IMR-90 (cell line): ENCODE data around the gene DUSP14. TPM values are rescaled to one million over a fixed set of nuclear protein-coding genes. Genes with fewer than 3 reads are reported as not detected.

Experiments used
- ATAC-seq: fragments of 200-7000 bp; cut with Tn5 transposase; 2 replicates; pipeline ENCODE4 v1.9.1; 2020; ENCODE audit warnings: low read depth, mild to moderate bottlenecking, moderate library complexity
- BruUV-seq: library from RNA; stranded (reverse); fragments of 400-500 nt; replicated peaks from 2 replicates; lab custom pipeline; 2021; lab: Mats Ljungman, UMichigan
- CTCF ChIA-PET: fragments of 300-600 bp; formaldehyde crosslinking; extraction: SDS; loops from one replicate; lab custom pipeline; 2021; ENCODE audit warnings: antibody characterized with exemption; lab: Yijun Ruan, JAX
- POLR2A ChIA-PET: fragments of 300-600 bp; sonication (Branson Sonifier 250); formaldehyde crosslinking; loops from one replicate; lab custom pipeline; 2022; ENCODE audit warnings: antibody characterized with exemption; ENCODE audit not compliant: unreplicated experiment; lab: Charles Lee
- DNase-seq: peaks from one replicate; pipeline ENCODE4 v3.0.0; 2013
- H2AFZ ChIP-seq: replicated peaks from 2 replicates; pipeline ENCODE3; 2013; ENCODE audit warnings: low read length, mild to moderate bottlenecking; ENCODE audit not compliant: poor library complexity
- H2AK5ac ChIP-seq: 2 replicates; pipeline ENCODE4 v1.6.1; 2013; ENCODE audit warnings: low read depth, low read length, inconsistent platforms
- H2AK9ac ChIP-seq: replicated peaks from 2 replicates; pipeline ENCODE3; 2013; ENCODE audit warnings: mild to moderate bottlenecking, low read depth, low read length, moderate library complexity; ENCODE audit not compliant: poor library complexity
- H2BK120ac ChIP-seq: 2 replicates; pipeline ENCODE4 v1.6.1; 2013; ENCODE audit warnings: low read depth, low read length, inconsistent platforms
- H2BK15ac ChIP-seq: 3 replicates; pipeline ENCODE4 v1.6.1; 2013; ENCODE audit warnings: low read depth, low read length, inconsistent platforms
- H2BK20ac ChIP-seq: 2 replicates; pipeline ENCODE4 v1.6.1; 2013; ENCODE audit warnings: low read depth, mild to moderate bottlenecking, inconsistent platforms, low read length, moderate library complexity
- H2BK5ac ChIP-seq: 2 replicates; pipeline ENCODE4 v1.6.1; 2013; ENCODE audit warnings: mild to moderate bottlenecking, low read depth, low read length, inconsistent platforms; ENCODE audit not compliant: poor library complexity, severe bottlenecking
- H3K14ac ChIP-seq: replicated peaks from 2 replicates; pipeline ENCODE4 v1.6.1; 2013; ENCODE audit warnings: low read depth, low read length, inconsistent platforms
- H3K18ac ChIP-seq: 2 replicates; pipeline ENCODE4 v1.6.1; 2013; ENCODE audit warnings: low read depth, low read length, control low read depth
- H3K23ac ChIP-seq: 2 replicates; pipeline ENCODE4 v1.6.1; 2013; ENCODE audit warnings: low read depth, low read length, inconsistent platforms
- H3K27ac ChIP-seq: 2 replicates; pipeline ENCODE4 v1.5.1; 2013; ENCODE audit warnings: mild to moderate bottlenecking, control low read depth, low read length; ENCODE audit not compliant: insufficient read depth
- H3K27me3 ChIP-seq: 2 replicates; pipeline ENCODE4 v1.6.1; 2013; ENCODE audit warnings: low read length; ENCODE audit not compliant: control insufficient read depth, insufficient read depth
- H3K36me3 ChIP-seq: 2 replicates; pipeline ENCODE4 v1.6.1; 2013; ENCODE audit warnings: low read length, mixed read lengths; ENCODE audit not compliant: control insufficient read depth, insufficient read depth
- H3K4ac ChIP-seq: 2 replicates; pipeline ENCODE4 v1.6.1; 2013; ENCODE audit warnings: low read depth, low read length, inconsistent platforms
- H3K4me1 ChIP-seq: 2 replicates; pipeline ENCODE4 v1.6.1; 2013; ENCODE audit warnings: low read length, mixed read lengths; ENCODE audit not compliant: control insufficient read depth, insufficient read depth
- H3K4me2 ChIP-seq: 2 replicates; pipeline ENCODE4 v1.6.1; 2013; ENCODE audit warnings: low read depth, mild to moderate bottlenecking, control low read depth, low read length, moderate library complexity
- H3K4me3 ChIP-seq: 2 replicates; pipeline ENCODE4 v1.5.1; 2013; ENCODE audit warnings: low read depth, mild to moderate bottlenecking, control low read depth, low read length, moderate library complexity; ENCODE audit not compliant: insufficient read depth
- H3K56ac ChIP-seq: 2 replicates; pipeline ENCODE4 v1.6.1; 2013; ENCODE audit warnings: low read length, inconsistent platforms; ENCODE audit not compliant: insufficient read depth; ENCODE audit errors: extremely low read depth
- H3K79me1 ChIP-seq, 2 experiments: 2 replicates each; pipeline ENCODE4 v1.6.1; 2013; ENCODE audit warnings: low read length in 2 of 2, inconsistent platforms in 1 of 2, low read depth in 1 of 2
- H3K9ac ChIP-seq: 2 replicates; pipeline ENCODE4 v1.6.1; 2013; ENCODE audit warnings: low read depth, low read length, control low read depth
- H3K9me1 ChIP-seq: 2 replicates; pipeline ENCODE4 v1.6.1; 2013; ENCODE audit warnings: low read length, inconsistent platforms; ENCODE audit not compliant: insufficient read depth
- H3K9me3 ChIP-seq: 2 replicates; pipeline ENCODE4 v1.6.1; 2013; ENCODE audit warnings: low read length; ENCODE audit not compliant: control insufficient read depth, insufficient read depth
- H4K20me1 ChIP-seq: 2 replicates; pipeline ENCODE4 v1.6.1; 2013; ENCODE audit warnings: low read length, inconsistent platforms; ENCODE audit not compliant: insufficient read depth
- H4K5ac ChIP-seq: 2 replicates; pipeline ENCODE4 v1.6.1; 2013; ENCODE audit warnings: mild to moderate bottlenecking, low read depth, low read length, control low read depth
- H4K8ac ChIP-seq, 2 experiments: 2 replicates each; pipeline ENCODE4 v1.6.1; 2013; ENCODE audit warnings: low read depth in 2 of 2, low read length in 2 of 2, control low read depth in 1 of 2, inconsistent platforms in 1 of 2
- H4K91ac ChIP-seq: 2 replicates; pipeline ENCODE4 v1.6.1; 2013; ENCODE audit warnings: low read depth, low read length, inconsistent platforms; ENCODE audit not compliant: insufficient read depth
- CEBPB ChIP-seq: IDR thresholded peaks from 2 replicates; pipeline ENCODE4 v1.6.1; 2012; ENCODE audit warnings: low read depth, low read length, improper control_type of control experiment
- CHD1 ChIP-seq: IDR thresholded peaks from 2 replicates; pipeline ENCODE4 v1.6.1; 2012; ENCODE audit warnings: low read depth, low read length, improper control_type of control experiment
- ELK1 ChIP-seq: fragments of 150-350 bp; IDR thresholded peaks from 2 replicates; pipeline ENCODE4 v1.6.1; 2016; ENCODE audit warnings: low read depth, mild to moderate bottlenecking, low read length, moderate library complexity, borderline replicate concordance
- MAZ ChIP-seq: IDR thresholded peaks from 2 replicates; pipeline ENCODE4 v1.6.1; 2012; ENCODE audit warnings: low read depth, mild to moderate bottlenecking, low read length, improper control_type of control experiment, moderate library complexity, borderline replicate concordance
- MXI1 ChIP-seq: IDR thresholded peaks from 2 replicates; pipeline ENCODE4 v1.6.1; 2012; ENCODE audit warnings: low read depth, mild to moderate bottlenecking, low read length, moderate library complexity, borderline replicate concordance
- NFE2L2 ChIP-seq: fragments of 150-350 bp; IDR thresholded peaks from 2 replicates; pipeline ENCODE4 v1.6.1; 2016; ENCODE audit warnings: low read depth, mild to moderate bottlenecking, low read length
- RAD21 ChIP-seq: IDR thresholded peaks from 2 replicates; pipeline ENCODE4 v1.6.1; 2012; ENCODE audit warnings: low read length, improper control_type of control experiment
- SMC3 ChIP-seq: fragments of 150-350 bp; IDR thresholded peaks from 2 replicates; pipeline ENCODE4 v1.6.1; 2016; ENCODE audit warnings: low read depth, mild to moderate bottlenecking, antibody characterized with exemption, low read length, moderate library complexity
- USF2 ChIP-seq: fragments of 150-350 bp; IDR thresholded peaks from 2 replicates; pipeline ENCODE4 v1.6.1; 2017; ENCODE audit warnings: mild to moderate bottlenecking, antibody characterized with exemption, low read length, low read depth
- WGBS, 2 experiments: methylation state at CpG; one replicate each; pipeline versions ENCODE4 v1.1.5 to v1.1.7; 2013; ENCODE audit warnings: missing lambda C conversion rate in 2 of 2; ENCODE audit not compliant: insufficient read length in 1 of 2; ENCODE audit errors: extremely low coverage in 2 of 2; 5-methylcytosine and 5-hydroxymethylcytosine counted together
- dilution Hi-C: fragments of 300-500 bp; cut with HindIII; formaldehyde crosslinking; loops from one replicate; pipeline ENCODE4 v1.14.3; 2018; ENCODE audit warnings: low sequenced_read_pairs; ENCODE audit not compliant: unreplicated experiment
- in situ Hi-C: fragments of 300-500 bp; cut with MboI; formaldehyde crosslinking; loops from 3 replicates; pipeline ENCODE4 v1.14.3; 2019; ENCODE audit warnings: low sequenced_read_pairs, inconsistent platforms, mixed read lengths
- intact Hi-C: fragments of 100-400 bp; cut with micrococcal nuclease; formaldehyde crosslinking; loops from 2 replicates; pipeline ENCODE4 v1.10.0; 2022
- polyA plus RNA-seq, 3 experiments: library from polyadenylated mRNA; depleted of rRNA; stranded (reverse); fragments of >200 nt; gene quantifications; 2 replicates each; pipeline ENCODE4 v1.2.3, GENCODE V29; 2012; ENCODE audit warnings: low replicate concordance in 1 of 3
- total RNA-seq: library from RNA; depleted of rRNA; stranded (reverse); fragments of >200 nt; gene quantifications from 2 replicates; pipeline ENCODE4 v1.2.3, GENCODE V29; 2012

DUSP14 gene
- total and polyA plus RNA-seq, 2 of the 4 experiments (the other 2 are of a cell fraction): 97.5 to 127 TPM

GRCh38 chr17:37462492-37462891, 27.2 kb upstream of the DUSP14 start:
- Histone ChIP-seq H3K56ac (no peak overlapping the region), H3K4ac (no peak overlapping the region), H4K20me1 (0 out of 2 replicates have a peak, but pooled peaks cover 5% of the 10 kb centered on the region), H3K4me3 (no peak overlapping the region), H2BK5ac (no peak overlapping the region), H3K4me2 (no peak overlapping the region), H3K27ac (no peak overlapping the region), H4K5ac (no peak overlapping the region), H3K9ac (no peak overlapping the region), H3K27me3 (no peaks in the 10 kb centered on the region), H3K18ac (no peak overlapping the region), H3K9me1 (peaks cover 11% of the 10 kb centered on the region), H2AK5ac (no peak overlapping the region), H3K4me1 (peaks cover 3% of the 10 kb centered on the region), H4K8ac (no peak overlapping the region), H2BK20ac (no peak overlapping the region), H3K9me3 (no peaks in the 10 kb centered on the region), H3K23ac (no peak overlapping the region), H3K14ac (no peak overlapping the region), H4K91ac (no peak overlapping the region), H3K36me3 (peaks cover 11% of the 10 kb centered on the region), H2BK120ac (no peak overlapping the region), H3K79me1 (peaks cover 5 to 10% of the 10 kb centered on the region in 2 experiments; a peak in 3 of 4 replicates), H2BK15ac (no peak overlapping the region), H2AK9ac (no peak overlapping the region), H2AFZ (no peak overlapping the region)
- ATAC-seq: no peak
- dilution Hi-C loops (no loop called here), intact Hi-C loops (no loop called here), in situ Hi-C loops (no loop called here)
- no peak for DNase-seq
- WGBS, 2 experiments: no CpG with 5 or more reads among the region's 5 CpGs
- ChIA-PET CTCF (no interaction called here), POLR2A (no interaction called here)
- TF ChIP-seq USF2 (no peak), RAD21 (no peak), NFE2L2 (no peak), CEBPB (no peak), CHD1 (no peak), MAZ (no peak), ELK1 (no peak), MXI1 (no peak), SMC3 (no peak)
- no TSS peak for BruUV-seq
